HG03521 (cell line): Measurements from ENCODE around the gene FBXL15.

ENCODE experiments used
- ATAC-seq: cut with Tn5 transposase; IDR thresholded peaks from one replicate; pipeline ENCODE4 v1.9.1; 2021; ENCODE audit warnings: mild to moderate bottlenecking, moderate library complexity; ENCODE audit not compliant: unreplicated experiment

FBXL15 gene

DNA sequence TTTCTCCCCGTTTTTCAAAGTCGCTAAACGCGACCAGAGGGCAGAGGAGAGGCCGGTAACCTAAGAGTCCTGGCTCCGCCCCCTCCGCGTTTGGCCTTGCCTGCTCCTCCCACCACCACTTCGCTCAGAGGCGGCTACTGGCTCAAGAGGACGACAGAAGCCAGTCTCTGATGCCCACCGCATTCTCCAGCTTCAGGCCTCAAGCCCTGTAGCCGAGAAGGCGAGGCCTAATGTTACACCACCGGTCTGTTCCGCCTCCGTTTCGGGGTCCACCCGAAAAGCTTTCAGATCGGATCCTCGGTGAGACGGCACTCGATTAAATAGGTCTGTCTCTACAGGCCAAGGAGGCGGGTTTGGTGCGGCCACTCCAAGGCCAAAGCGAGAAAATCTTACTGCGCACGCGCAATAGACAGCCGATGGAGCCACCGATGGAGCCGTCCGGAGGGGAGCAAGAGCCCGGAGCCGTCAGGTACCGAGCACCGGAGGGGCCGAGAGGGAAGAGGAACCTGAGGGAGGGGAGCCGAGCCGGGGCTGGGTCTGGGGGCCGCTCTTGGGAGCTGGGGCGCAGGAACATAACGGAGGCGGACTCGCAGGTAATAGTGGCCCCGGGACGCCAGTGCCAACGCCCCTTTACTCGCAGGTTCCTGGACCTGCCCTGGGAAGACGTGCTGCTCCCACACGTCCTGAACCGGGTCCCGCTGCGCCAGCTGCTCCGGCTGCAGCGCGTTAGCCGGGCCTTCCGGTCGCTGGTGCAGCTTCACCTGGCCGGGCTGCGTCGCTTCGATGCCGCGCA is at the start of gene FBXL15:
FBXL15 (plus strand) TSS at position 123 of the 793 bp plus-strand sequence; CDS start at position 417, 294 bp downstream.
- peak; percentile 73 for ATAC-seq

DNA sequence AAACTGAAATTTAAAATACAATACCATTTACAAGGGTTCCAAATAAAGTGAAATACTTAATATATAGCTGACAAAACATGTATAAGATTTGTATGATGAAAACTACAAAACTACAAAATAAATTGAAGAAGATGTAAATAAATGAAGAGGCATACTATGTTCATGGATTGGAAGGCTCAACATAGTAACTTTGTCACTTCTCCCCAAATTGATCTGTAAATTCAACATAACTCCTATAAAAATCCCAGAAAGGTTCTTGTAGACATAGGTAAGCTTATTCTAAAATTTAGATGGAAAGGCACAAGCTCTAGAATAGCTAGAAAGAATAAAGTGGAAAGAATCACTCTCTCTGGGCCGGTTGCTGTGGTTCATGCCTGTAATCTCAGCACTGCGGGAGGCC is 49.3 kb upstream of the FBXL15 start:
- ATAC-seq: no peak

GRCh38 chr10:102375250-102375649 is 45.4 kb upstream of the FBXL15 start:
- ATAC-seq: no peak

GRCh38 chr10:102375867-102376266 is 44.8 kb upstream of the FBXL15 start:
- no peak for ATAC-seq

DNA sequence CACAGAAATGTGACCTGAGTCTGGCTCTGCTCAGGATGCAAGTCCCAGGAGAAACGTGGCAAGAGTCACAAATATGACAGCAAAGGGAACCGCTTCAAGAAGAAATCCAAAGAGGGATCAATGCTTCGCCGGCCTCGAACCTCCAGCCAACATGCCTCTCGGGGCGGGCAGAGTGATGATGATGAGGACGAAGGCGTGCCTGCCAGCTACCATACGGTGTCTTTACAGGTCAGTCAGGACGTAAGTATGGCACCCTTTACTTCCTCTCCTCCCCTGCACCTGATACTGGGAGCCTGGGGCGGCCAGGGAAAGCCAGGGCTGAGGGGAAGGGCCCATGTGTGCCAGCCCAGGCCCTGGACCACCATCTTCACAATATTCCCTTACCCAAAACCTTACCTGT is 43.7 kb upstream of the FBXL15 start:
- no peak for ATAC-seq

- no peak for ATAC-seq
Measured at GRCh38 chr10:102379383-102379782, 41.3 kb upstream of the FBXL15 start.

DNA sequence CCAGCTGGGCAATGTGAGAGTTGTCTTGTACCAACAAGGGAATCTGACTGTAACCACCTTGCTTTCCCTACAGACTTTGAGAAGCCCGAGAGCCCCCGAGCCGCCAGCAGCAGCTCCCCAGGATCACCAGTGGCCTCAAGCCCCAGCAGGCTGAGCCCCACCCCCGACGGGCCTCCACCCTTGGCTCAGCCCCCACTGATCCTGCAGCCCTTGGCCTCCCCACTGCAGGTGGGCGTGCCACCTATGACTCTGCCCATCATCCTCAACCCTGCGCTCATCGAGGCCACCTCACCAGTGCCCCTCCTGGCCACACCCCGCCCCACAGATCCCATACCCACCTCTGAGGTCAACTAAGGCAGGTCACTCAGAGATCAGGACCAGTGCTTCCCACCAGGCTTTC is 38.7 kb upstream of the FBXL15 start:
- ATAC-seq: no peak

GRCh38 chr10:102382871-102383270 is 37.8 kb upstream of the FBXL15 start:
- ATAC-seq: no peak

DNA sequence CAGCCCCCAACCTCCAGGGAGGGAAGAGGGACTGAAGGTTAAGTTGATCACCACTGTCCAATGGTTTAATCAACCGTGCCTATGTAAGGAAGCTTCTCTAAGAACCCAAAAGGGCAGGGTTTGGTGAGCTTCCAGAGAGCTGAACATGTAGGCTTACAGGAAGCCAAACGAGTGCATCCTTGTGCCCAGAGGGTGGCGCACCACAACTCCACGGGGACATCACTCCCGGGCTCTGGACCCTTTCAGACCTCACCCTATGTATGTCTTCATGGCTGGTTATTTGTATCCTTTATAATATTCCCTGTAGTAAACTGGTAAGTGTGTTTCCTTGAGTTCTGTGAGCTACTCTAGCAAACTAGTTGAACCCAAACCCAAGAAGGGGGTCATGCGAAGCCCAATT is 36.6 kb upstream of the FBXL15 start:
- ATAC-seq: no peak

DNA sequence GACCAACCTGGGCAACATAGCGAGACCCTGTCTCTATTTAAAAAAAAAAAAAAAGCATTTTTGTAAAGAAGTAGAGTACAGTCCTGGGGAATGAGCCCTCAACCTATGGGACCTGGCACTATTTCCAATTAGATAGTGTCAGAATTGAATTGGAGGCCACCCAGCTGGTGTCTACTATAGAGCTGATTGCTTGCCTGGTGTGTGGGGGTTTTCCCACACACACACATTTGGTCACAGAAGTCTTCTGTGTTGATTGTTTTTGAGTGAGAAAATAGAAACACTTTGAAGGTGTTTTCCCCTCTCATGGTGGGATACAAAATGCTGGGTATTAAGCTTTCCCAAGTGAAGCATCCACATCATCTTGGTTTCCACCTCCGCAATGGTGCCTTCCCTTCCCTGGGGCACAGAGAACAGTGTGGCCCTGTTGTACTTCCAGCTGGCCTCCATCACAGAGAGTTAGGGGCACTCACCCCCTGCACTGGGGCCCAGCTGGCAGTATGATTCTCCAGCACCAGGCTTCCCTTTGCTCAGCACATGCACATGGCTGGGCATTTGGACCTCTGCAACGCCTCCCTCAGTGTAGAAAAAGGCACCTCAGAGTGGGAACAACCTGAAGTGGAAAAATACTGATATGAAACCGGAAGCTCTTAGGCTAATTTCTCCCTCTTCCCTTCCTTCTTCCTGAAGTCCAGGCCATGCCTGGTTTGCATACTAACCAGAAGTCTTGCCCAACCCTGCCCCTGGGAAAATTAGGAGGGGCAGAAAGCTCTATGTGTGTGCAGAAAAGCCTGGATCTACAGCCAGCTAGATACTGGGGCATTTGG is 35.8 kb upstream of the FBXL15 start:
- ATAC-seq: no peak

DNA sequence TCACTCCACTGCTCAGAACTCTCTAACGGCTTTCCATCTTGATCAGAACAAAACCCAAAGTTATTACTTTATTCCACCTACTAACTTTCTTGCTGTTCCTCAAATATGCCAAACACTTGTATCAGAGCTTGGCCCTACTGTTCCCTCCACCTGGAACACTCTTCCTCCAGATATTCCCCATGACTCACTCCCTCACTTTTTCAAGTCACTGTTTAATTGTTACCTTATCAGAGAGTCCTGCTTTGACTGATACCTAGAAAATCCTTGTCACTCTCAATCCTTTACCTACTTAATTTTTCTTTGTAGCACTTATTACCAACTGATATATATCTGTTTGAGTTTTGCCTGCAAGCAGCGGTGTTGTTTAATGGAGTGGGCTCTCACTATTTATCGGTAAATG is 30.7 kb upstream of the FBXL15 start:
- ATAC-seq: no peak

- ATAC-seq: no peak
Measured at GRCh38 chr10:102392306-102392705, 28.3 kb upstream of the FBXL15 start.

DNA sequence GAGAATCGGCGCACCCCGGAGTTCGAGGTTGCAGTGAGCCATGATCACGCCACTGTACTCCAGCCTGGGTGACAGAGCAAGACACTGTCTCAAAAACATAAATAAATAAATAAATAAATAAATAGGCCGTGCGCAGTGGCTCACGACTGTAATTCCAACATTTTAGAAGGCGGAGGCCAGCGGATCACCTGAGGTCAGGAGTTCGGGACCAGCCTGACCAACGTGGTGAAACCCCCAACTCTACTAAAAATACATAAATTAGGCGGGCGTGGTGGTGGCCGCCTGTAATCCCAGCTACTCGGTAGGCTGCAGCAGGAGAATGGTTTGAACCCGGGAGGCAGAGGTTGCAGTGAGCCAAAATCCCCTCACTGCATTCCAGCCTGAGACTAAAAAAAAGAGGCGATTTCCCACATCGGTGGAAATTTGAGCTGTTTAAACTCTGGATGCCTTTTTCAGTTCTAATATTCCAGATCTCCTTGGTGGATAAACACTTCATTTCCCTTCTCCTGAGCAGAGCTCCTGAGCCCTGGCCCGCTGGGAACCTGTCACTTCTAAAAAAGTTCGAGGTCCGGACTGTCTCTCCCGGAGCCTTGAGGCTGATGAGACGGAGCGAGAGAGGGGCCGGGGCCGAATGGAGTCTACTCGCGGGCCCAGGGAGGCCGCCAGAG is 27.1 kb upstream of the FBXL15 start:
- no peak for ATAC-seq

DNA sequence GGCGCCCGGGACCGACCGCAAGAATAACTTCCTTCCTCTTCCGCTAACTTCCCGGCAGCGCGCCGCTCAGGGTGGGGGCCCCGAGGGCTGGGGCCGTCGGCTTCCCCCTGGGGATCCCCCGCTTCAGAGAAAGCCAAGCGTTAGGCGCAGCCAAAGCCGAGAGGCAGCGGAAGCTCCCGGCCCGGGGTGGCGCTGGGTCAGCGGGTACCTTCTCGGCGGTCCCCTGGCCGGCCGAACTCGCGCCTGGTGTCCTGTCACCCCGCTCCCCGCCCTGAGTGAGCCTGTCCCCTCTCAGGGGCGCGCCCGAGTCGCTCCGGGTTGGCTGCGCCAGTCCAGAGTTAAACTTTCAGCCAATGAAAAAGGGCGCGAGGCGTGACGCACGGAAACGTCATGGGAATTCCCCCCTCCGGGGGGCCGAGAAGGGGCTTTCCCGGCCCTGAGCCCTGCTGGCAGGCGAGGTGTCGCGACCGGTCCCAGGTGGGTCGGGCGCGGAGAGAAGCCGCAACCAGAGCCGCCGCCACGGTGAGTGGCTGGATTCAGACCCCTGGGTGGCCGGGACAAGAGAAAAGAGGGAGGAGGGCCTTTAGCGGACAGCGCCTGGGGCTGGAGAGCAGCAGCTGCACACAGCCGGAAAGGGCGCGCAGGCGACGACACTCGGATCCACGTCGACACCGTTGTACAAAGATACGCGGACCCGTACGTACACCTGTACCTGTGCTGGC is 26.4 kb upstream of the FBXL15 start:
- ATAC-seq: peak; percentile 77

DNA sequence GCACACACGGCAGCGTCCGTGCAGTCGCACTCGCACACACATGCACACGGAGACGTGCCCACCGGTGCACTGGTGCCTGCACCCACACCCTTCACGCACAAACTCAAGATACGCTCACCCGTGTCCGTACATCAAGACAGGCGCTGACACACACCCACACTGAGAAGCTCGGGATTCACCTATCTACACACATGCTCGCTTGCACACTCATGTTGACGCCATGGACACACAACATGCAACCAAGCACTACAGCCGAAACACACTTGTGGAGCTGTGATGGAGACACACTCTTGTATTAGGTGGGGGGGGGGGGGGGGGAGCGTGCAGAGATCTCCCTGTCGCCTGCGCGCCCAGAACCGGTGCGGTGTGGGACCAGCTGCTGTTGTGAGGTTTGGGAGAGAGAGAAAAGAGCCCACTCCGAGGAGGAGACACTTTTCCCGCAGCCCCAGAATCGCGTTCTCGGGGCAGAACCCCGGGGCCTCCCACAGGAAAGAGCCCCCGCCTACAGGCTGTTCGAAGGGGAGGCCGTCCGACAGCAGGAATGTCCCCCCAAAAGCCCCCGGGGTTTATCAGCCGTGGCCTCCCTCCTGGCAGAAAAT is 25.7 kb upstream of the FBXL15 start:
- peak; percentile 1 for ATAC-seq

- peak; percentile 26 for ATAC-seq
Measured at GRCh38 chr10:102395400-102396316, 25.0 kb upstream of the FBXL15 start, which contains the start of gene NFKB2. Gene NFKB2, plus strand, starts transcription at chr10:102395705. Its CDS starts 255 bp downstream, at chr10:102395960.

- ATAC-seq: no peak
Measured at GRCh38 chr10:102396317-102396650, 24.4 kb upstream of the FBXL15 start.

- ATAC-seq: no peak
Measured at GRCh38 chr10:102396730-102397151, 23.9 kb upstream of the FBXL15 start.
